Measurements from ENCODE around the gene NOS1.

- no peak for TF ChIP-seq POLR2A (IDR thresholded peaks at IDR 0.05; ENCODE audit: low read length)
- TF ChIP-seq GATA1 (IDR thresholded peaks at IDR 0.05; ENCODE audit: low read depth, low read length), result no peak
These were observed 144.7 kb downstream of the NOS1 start for GRCh38 chr12:117216686-117217085.

All from erythroblast (primary cell).